ENCODE data around the gene CHRM2.
A peak's percentile ranks its signal among the peaks of the same experiment; 100 is the strongest.

The CHRM2 gene

GRCh38 chr7:136865236-136865635 lies 3.2 kb upstream of the CHRM2 start:
- no peak overlapping the region for H3K4me3 ChIP-seq (ENCODE audit: low read depth, low read length)
- no peak for TF ChIP-seq CTCF (conservative IDR thresholded peaks at IDR 0.05; ENCODE audit: low read depth, low read length)
- DNase-seq (ENCODE audit: low read depth): no peak

- H3K4me3 ChIP-seq (ENCODE audit: low read depth, low read length): no peak overlapping the region
- no peak for DNase-seq (ENCODE audit: low read depth)
- TF ChIP-seq CTCF (conservative IDR thresholded peaks at IDR 0.05; ENCODE audit: low read depth, low read length): no peak
Measured at GRCh38 chr7:136865777-136866176, 2.7 kb upstream of the CHRM2 start.

- H3K4me3 ChIP-seq (ENCODE audit: low read depth, low read length): peak overlapping the region; percentile 60
- TF ChIP-seq CTCF (conservative IDR thresholded peaks at IDR 0.05; ENCODE audit: low read depth, low read length): no peak
- DNase-seq (ENCODE audit: low read depth): peak; percentile 31
Measured at GRCh38 chr7:136869001-136869961, 829 bp downstream of the CHRM2 start.

GRCh38 chr7:136869991-136870865 lies 1.8 kb downstream of the CHRM2 start:
- H3K4me3 ChIP-seq (ENCODE audit: low read depth, low read length): peak overlapping the region; percentile 60
- TF ChIP-seq CTCF (conservative IDR thresholded peaks at IDR 0.05; ENCODE audit: low read depth, low read length): no peak
- no peak for DNase-seq (ENCODE audit: low read depth)

- no peak for TF ChIP-seq CTCF (conservative IDR thresholded peaks at IDR 0.05; ENCODE audit: low read depth, low read length)
- peak overlapping the region; percentile 60 for H3K4me3 ChIP-seq (ENCODE audit: low read depth, low read length)
- DNase-seq (ENCODE audit: low read depth): no peak
Measured at GRCh38 chr7:136870866-136871487, 2.5 kb downstream of the CHRM2 start.

GRCh38 chr7:136874393-136875032 lies 6.1 kb downstream of the CHRM2 start:
- no peak overlapping the region for H3K4me3 ChIP-seq (ENCODE audit: low read depth, low read length)
- TF ChIP-seq CTCF (conservative IDR thresholded peaks at IDR 0.05; ENCODE audit: low read depth, low read length): peak; percentile 70
- DNase-seq (ENCODE audit: low read depth): peak; percentile 51
